GM23248 (cell line): ENCODE results near the gene TBC1D2B.

ENCODE experiments used
- EZH2 ChIP-seq: fragments of 200-600 bp; sonication (generic); IDR thresholded peaks from 2 replicates; pipeline ENCODE4 v1.6.1; 2018; ENCODE audit warnings: antibody characterized with exemption, mild to moderate bottlenecking; ENCODE audit not compliant: insufficient read depth, poor library complexity, severe bottlenecking
- EZH2phosphoT487 ChIP-seq: fragments of 200-600 bp; sonication (generic); IDR thresholded peaks from 2 replicates; pipeline ENCODE4 v1.6.1; 2018; ENCODE audit warnings: antibody characterized with exemption, moderate library complexity, mild to moderate bottlenecking, low read depth; ENCODE audit not compliant: insufficient read depth

GRCh38 chr15:78075490-78076230, 1.9 kb downstream of the TBC1D2B start:
- TF ChIP-seq EZH2phosphoT487 (no peak), EZH2 (no peak)
